ENCODE results near the gene TTC24. TPM values are rescaled to one million over a fixed set of nuclear protein-coding genes. Genes with fewer than 3 reads are reported as not detected.

TTC24 gene
- polyA plus RNA-seq, 1 of the 3 experiments (the other 2 are of a cell fraction): not detected

DNA sequence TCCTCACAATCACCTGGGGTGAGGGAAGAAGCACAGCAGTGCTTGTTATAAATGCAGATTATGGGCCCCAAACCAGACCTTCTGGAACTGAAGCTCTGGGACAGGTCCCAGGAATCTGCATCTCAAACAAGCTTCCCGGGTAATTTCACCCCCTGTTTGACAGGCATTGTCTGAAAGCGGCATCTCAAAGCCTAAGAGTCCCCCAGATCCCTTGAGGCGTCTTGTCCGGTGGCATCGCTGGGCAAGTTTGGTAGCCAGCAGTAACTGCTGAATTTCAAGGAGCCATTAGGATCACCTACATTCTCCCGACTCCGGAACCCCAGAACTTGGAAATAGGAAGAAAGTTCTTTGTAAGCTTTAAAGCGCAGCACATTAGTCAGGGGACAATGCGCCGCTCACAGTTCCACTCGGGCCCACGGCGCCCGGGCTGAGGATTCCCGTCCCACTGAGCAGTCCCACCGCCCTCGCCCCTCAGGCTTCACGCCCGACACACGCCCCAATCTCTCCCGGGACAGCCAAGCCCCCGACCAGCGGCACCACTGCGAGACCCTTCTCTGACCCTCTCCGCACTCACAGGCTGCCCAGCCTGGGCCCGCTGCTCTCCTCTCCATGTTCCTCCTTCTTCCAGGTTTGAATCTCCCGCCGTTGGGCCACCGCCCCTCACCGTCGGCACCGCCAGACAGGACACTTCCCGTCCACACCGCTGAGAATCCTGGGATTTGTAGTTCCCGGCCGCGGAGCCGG, 7.4 kb upstream of the TTC24 start, which contains the start of gene IQGAP3:
IQGAP3 (minus strand) TSS at position 647 of the 744 bp plus-strand sequence; CDS start at position 611, 36 bp downstream.
- peak within 1 kb of the TSS; percentile 75 for H2AFZ ChIP-seq (ENCODE audit: low read depth)
- H3K79me2 ChIP-seq (ENCODE audit: insufficient read depth): peaks cover 34% of the 10 kb centered on the region
- peak within 1 kb of the TSS in 1 of 2 experiments; percentile 83; a peak in 2 of 4 replicates for H3K27ac ChIP-seq (ENCODE audit: low read depth in 2 of 2, low read length in 1 of 2)
- H3F3A ChIP-seq (replicated peaks; ENCODE audit: insufficient read depth): peaks cover 14% of the 10 kb centered on the region
- peaks cover 7 to 8% of the 10 kb centered on the region in 2 experiments for H3K36me3 ChIP-seq (replicated peaks in 1 of 2; ENCODE audit: control insufficient read depth in 1 of 2, insufficient read depth in 2 of 2, low read length in 1 of 2)
- H3K4me2 ChIP-seq: peak within 1 kb of the TSS; percentile 83
- peaks cover 4% of the 10 kb centered on the region; the same call in 1 of the 2 replicates for H4K20me1 ChIP-seq (ENCODE audit: insufficient read depth)
- no peaks in the 10 kb centered on the region for H3K9me3 ChIP-seq
- TF ChIP-seq SIN3A (IDR thresholded peaks at IDR 0.05; ENCODE audit: borderline replicate concordance, low read depth, low read length): peak; percentile 99
- peak; percentile 78 for TF ChIP-seq CHD2 (IDR thresholded peaks at IDR 0.05; ENCODE audit: low read length, partially characterized antibody)
- TF ChIP-seq EZH2phosphoT487 (IDR thresholded peaks at IDR 0.05; ENCODE audit: borderline replicate concordance, low read depth): no peak
- TF ChIP-seq TCF12 (IDR thresholded peaks at IDR 0.05): no peak
- TF ChIP-seq, protein P1, sequence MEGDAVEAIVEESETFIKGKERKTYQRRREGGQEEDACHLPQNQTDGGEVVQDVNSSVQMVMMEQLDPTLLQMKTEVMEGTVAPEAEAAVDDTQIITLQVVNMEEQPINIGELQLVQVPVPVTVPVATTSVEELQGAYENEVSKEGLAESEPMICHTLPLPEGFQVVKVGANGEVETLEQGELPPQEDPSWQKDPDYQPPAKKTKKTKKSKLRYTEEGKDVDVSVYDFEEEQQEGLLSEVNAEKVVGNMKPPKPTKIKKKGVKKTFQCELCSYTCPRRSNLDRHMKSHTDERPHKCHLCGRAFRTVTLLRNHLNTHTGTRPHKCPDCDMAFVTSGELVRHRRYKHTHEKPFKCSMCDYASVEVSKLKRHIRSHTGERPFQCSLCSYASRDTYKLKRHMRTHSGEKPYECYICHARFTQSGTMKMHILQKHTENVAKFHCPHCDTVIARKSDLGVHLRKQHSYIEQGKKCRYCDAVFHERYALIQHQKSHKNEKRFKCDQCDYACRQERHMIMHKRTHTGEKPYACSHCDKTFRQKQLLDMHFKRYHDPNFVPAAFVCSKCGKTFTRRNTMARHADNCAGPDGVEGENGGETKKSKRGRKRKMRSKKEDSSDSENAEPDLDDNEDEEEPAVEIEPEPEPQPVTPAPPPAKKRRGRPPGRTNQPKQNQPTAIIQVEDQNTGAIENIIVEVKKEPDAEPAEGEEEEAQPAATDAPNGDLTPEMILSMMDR (IDR thresholded peaks at IDR 0.05): no peak
- TF ChIP-seq POLR2AphosphoS5 (IDR thresholded peaks at IDR 0.05; ENCODE audit: low read depth, low read length): peak; percentile 42; the same call in 1 of the 2 replicates
- peak; percentile 87 for TF ChIP-seq GABPA (IDR thresholded peaks at IDR 0.05; ENCODE audit: low read depth)
- TF ChIP-seq TAF1 (IDR thresholded peaks at IDR 0.05; ENCODE audit: borderline replicate concordance, low read depth, low read length): peak; percentile 51
- TF ChIP-seq EP300 (IDR thresholded peaks at IDR 0.05; ENCODE audit: borderline replicate concordance in 1 of 2, low read depth in 1 of 2, low read length in 1 of 2): no peak
- TF ChIP-seq ELF1 (IDR thresholded peaks at IDR 0.05): peak; percentile 80
- TF ChIP-seq, protein P2, sequence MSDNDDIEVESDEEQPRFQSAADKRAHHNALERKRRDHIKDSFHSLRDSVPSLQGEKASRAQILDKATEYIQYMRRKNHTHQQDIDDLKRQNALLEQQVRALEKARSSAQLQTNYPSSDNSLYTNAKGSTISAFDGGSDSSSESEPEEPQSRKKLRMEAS (IDR thresholded peaks at IDR 0.05; ENCODE audit: low read depth): peak; percentile 85
- TF ChIP-seq MXI1 (IDR thresholded peaks at IDR 0.05; ENCODE audit: low read depth, low read length): peak; percentile 96
- no peaks in the 10 kb centered on the region for H3K27me3 ChIP-seq (ENCODE audit: insufficient read depth)
- peaks cover 7 to 15% of the 10 kb centered on the region in 2 experiments; a peak in 3 of 4 replicates for H3K4me1 ChIP-seq (ENCODE audit: control insufficient read depth in 1 of 2, insufficient read depth in 2 of 2, low read depth in 1 of 2, low read length in 1 of 2)
- H3K9ac ChIP-seq: peak within 1 kb of the TSS; percentile 72
- POLR2A ChIA-PET: interaction anchor here (0.7 kb wide), 2 partner anchors 23 to 375 kb away, joined by 3 read pairs; no protein-coding TSS in a partner anchor
- WGBS (ENCODE audit: low lambda C conversion rate): 0% methylated on average over 28 of the region's 38 CpGs
- CTCF ChIA-PET: interaction anchor here (0.5 to 2.5 kb wide), 11 partner anchors 11 to 187 kb away, joined by 3 to 13 read pairs (median 3); partner anchors contain the start of gene NAXE
- peak; percentile 94 for DNase-seq
- H3K4me3 ChIP-seq (ENCODE audit: low read depth in 2 of 2, low read length in 1 of 2): peak within 1 kb of the TSS; percentile 67 to 72
- no peaks in the 10 kb centered on the region for H3K9me2 ChIP-seq

- H3K27me3 ChIP-seq (ENCODE audit: insufficient read depth): no peaks in the 10 kb centered on the region
- no peak for TF ChIP-seq SIN3A (IDR thresholded peaks at IDR 0.05; ENCODE audit: borderline replicate concordance, low read depth, low read length)
- no peak for TF ChIP-seq RAD21 (IDR thresholded peaks at IDR 0.05; ENCODE audit: low read length)
- no peak for TF ChIP-seq RCOR1 (IDR thresholded peaks at IDR 0.05; ENCODE audit: low read length)
- no peak for TF ChIP-seq REST (IDR thresholded peaks at IDR 0.05; ENCODE audit: low read depth, low read length)
- H3K36me3 ChIP-seq (replicated peaks in 1 of 2; ENCODE audit: control insufficient read depth in 1 of 2, insufficient read depth in 2 of 2, low read length in 1 of 2): peaks cover 2 to 3% of the 10 kb centered on the region in 2 experiments
- H3K27ac ChIP-seq (ENCODE audit: low read depth in 2 of 2, low read length in 1 of 2): no peak overlapping the region
- H3K9ac ChIP-seq: no peak overlapping the region
- H2AFZ ChIP-seq (ENCODE audit: low read depth): peak overlapping the region; percentile 75
- ChIA-PET CTCF (interaction anchor here (0.5 to 2.5 kb wide), 7 partner anchors 11 to 187 kb away, joined by 3 to 13 read pairs (median 4); no protein-coding TSS in a partner anchor), POLR2A (no interaction called here)
- H3K4me3 ChIP-seq (ENCODE audit: low read depth in 2 of 2, low read length in 1 of 2): peak overlapping the region; percentile 67 to 72
- no peaks in the 10 kb centered on the region for H3K9me2 ChIP-seq
- H3K79me2 ChIP-seq (ENCODE audit: insufficient read depth): peaks cover 34% of the 10 kb centered on the region
- peak overlapping the region; percentile 83 for H3K4me2 ChIP-seq
- WGBS (ENCODE audit: low lambda C conversion rate): 32% methylated on average over 8 of the region's 10 CpGs
- H3F3A ChIP-seq (replicated peaks; ENCODE audit: insufficient read depth): peaks cover 11% of the 10 kb centered on the region
- no peaks in the 10 kb centered on the region for H3K9me3 ChIP-seq
- H4K20me1 ChIP-seq (ENCODE audit: insufficient read depth): peaks cover 4% of the 10 kb centered on the region; the same call in 1 of the 2 replicates
- H3K4me1 ChIP-seq (ENCODE audit: control insufficient read depth in 1 of 2, insufficient read depth in 2 of 2, low read depth in 1 of 2, low read length in 1 of 2): peaks cover 7 to 15% of the 10 kb centered on the region in 2 experiments; a peak in 3 of 4 replicates
- no peak for DNase-seq
These were observed 6.9 kb upstream of the TTC24 start for GRCh38 chr1:156572663-156573018.

All from SK-N-SH (cell line).